ENCODE results near the gene SLC22A8. TPM values are rescaled to one million over a fixed set of nuclear protein-coding genes. Genes with fewer than 3 reads are reported as not detected.

The SLC22A8 gene
- total RNA-seq, 4 donors from 2014 or later = not detected

GRCh38 chr11:63012430-63012829 is 3.2 kb downstream of the SLC22A8 start:
- in situ Hi-C loops (cut with MboI; ENCODE audit: low pct_ligation_motif_present in 1 of 4, low pct_unique_long_range_greater_than_20kb in 1 of 4, low sequenced_read_pairs in 3 of 4) = no loop called here
- intact Hi-C loops (cut with DNase I; ENCODE audit: low total_unique reads) = no loop called here
- WGBS, 2 donors (ENCODE audit: low coverage in 1 of 2) = 81% methylated on average over 11 of the region's 11 CpGs; no CpG with 5 or more reads in 1 of the 2 donors
- TF ChIP-seq CTCF (IDR thresholded peaks at IDR 0.05) (no peak), POLR2AphosphoS5 (IDR thresholded peaks at IDR 0.05) (no peak), POLR2A (IDR thresholded peaks at IDR 0.05) (no peak), EP300 (IDR thresholded peaks at IDR 0.05; ENCODE audit: low read depth) (no peak)
- Histone ChIP-seq H3K27ac (no peak overlapping the region), H3K4me3 (no peak overlapping the region), H3K27me3 (peaks cover 3% of the 10 kb centered on the region), H3K9me3 (no peaks in the 10 kb centered on the region), H3K4me1 (no peaks in the 10 kb centered on the region), H3K36me3 (no peaks in the 10 kb centered on the region)
- no peak for DNase-seq

GRCh38 chr11:63010934-63011439 is 4.7 kb downstream of the SLC22A8 start:
- in situ Hi-C loops (cut with MboI; ENCODE audit: low pct_ligation_motif_present in 1 of 4, low pct_unique_long_range_greater_than_20kb in 1 of 4, low sequenced_read_pairs in 3 of 4) = no loop called here
- no peaks in the 10 kb centered on the region for H3K27me3 ChIP-seq

GRCh38 chr11:63007920-63008319 is 7.7 kb downstream of the SLC22A8 start:
- Histone ChIP-seq H3K4me3 (no peak overlapping the region), H3K9me3 (no peaks in the 10 kb centered on the region), H3K4me1 (no peaks in the 10 kb centered on the region), H3K27ac (no peak overlapping the region), H3K36me3 (no peaks in the 10 kb centered on the region), H3K27me3 (no peaks in the 10 kb centered on the region)
- intact Hi-C loops (cut with DNase I; ENCODE audit: low total_unique reads) = no loop called here
- 82% methylated on average over 5 of the region's 5 CpGs; no CpG with 5 or more reads in 1 of the 2 donors for WGBS, 2 donors (ENCODE audit: low coverage in 1 of 2)
- no peak for TF ChIP-seq POLR2AphosphoS5 (IDR thresholded peaks at IDR 0.05)
- TF ChIP-seq CTCF (IDR thresholded peaks at IDR 0.05) = no peak
- no peak for TF ChIP-seq POLR2A (IDR thresholded peaks at IDR 0.05)
- TF ChIP-seq EP300 (IDR thresholded peaks at IDR 0.05; ENCODE audit: low read depth) = no peak
- in situ Hi-C loops (cut with MboI; ENCODE audit: low pct_ligation_motif_present in 1 of 4, low pct_unique_long_range_greater_than_20kb in 1 of 4, low sequenced_read_pairs in 3 of 4) = loop anchor here in 1 of 4 donors (10.0 kb wide), 1 partner anchor 93 kb away; no protein-coding TSS in a partner anchor
- DNase-seq = no peak

More at GRCh38 chr11:63010934-63011439, 4.7 kb downstream of the SLC22A8 start:
- Histone ChIP-seq H3K4me1 (no peaks in the 10 kb centered on the region), H3K27ac (no peak overlapping the region), H3K4me3 (no peak overlapping the region), H3K9me3 (no peaks in the 10 kb centered on the region), H3K36me3 (no peaks in the 10 kb centered on the region)
- intact Hi-C loops (cut with DNase I; ENCODE audit: low total_unique reads) = no loop called here
- TF ChIP-seq POLR2A (IDR thresholded peaks at IDR 0.05) (no peak), CTCF (IDR thresholded peaks at IDR 0.05) (no peak), EP300 (IDR thresholded peaks at IDR 0.05; ENCODE audit: low read depth) (no peak), POLR2AphosphoS5 (IDR thresholded peaks at IDR 0.05) (no peak)
- 75 to 77% methylated on average over 3 to 5 of the region's 5 CpGs for WGBS, 2 donors (ENCODE audit: low coverage in 1 of 2)
- DNase-seq = no peak

- 63 to 72% methylated on average over 3 to 9 of the region's 9 CpGs for WGBS, 2 donors (ENCODE audit: low coverage in 1 of 2)
- in situ Hi-C loops (cut with MboI; ENCODE audit: low pct_ligation_motif_present in 1 of 4, low pct_unique_long_range_greater_than_20kb in 1 of 4, low sequenced_read_pairs in 3 of 4) = loop anchor here in 1 of 4 donors (10.0 kb wide), 1 partner anchor 87 kb away; no protein-coding TSS in a partner anchor
- TF ChIP-seq CTCF (IDR thresholded peaks at IDR 0.05) = no peak
- no peak for TF ChIP-seq POLR2A (IDR thresholded peaks at IDR 0.05)
- no peak for TF ChIP-seq EP300 (IDR thresholded peaks at IDR 0.05; ENCODE audit: low read depth)
- TF ChIP-seq POLR2AphosphoS5 (IDR thresholded peaks at IDR 0.05) = no peak
Observed at GRCh38 chr11:63001456-63001855, 14.2 kb downstream of the SLC22A8 start.

More at GRCh38 chr11:63001456-63001855, 14.2 kb downstream of the SLC22A8 start:
- intact Hi-C loops (cut with DNase I; ENCODE audit: low total_unique reads) = no loop called here
- no peaks in the 10 kb centered on the region for H3K36me3 ChIP-seq
- no peaks in the 10 kb centered on the region for H3K9me3 ChIP-seq
- no peak overlapping the region for H3K27ac ChIP-seq
- no peaks in the 10 kb centered on the region for H3K4me1 ChIP-seq
- H3K4me3 ChIP-seq = no peak overlapping the region
- no peaks in the 10 kb centered on the region for H3K27me3 ChIP-seq
- no peak for DNase-seq
